PFSK-1 (cell line): ENCODE results near the gene ATG14.

Source experiments
- FOXP2 ChIP-seq: optimal IDR thresholded peaks from 2 replicates; pipeline ENCODE3; 2011; ENCODE audit warnings: borderline replicate concordance, control low read depth, inconsistent platforms; ENCODE audit not compliant: insufficient read depth; ENCODE audit errors: extremely low read length, extremely low read depth
- POLR2AphosphoS5 ChIP-seq: IDR thresholded peaks from 2 replicates; pipeline ENCODE4 v1.6.1; 2012; ENCODE audit warnings: low read depth, mild to moderate bottlenecking, control low read depth, low read length, moderate library complexity
- SIN3A ChIP-seq: IDR thresholded peaks from 2 replicates; pipeline ENCODE4 v1.6.1; 2012; ENCODE audit warnings: mild to moderate bottlenecking, low read length, moderate library complexity, borderline replicate concordance; ENCODE audit not compliant: insufficient read depth
- TAF1 ChIP-seq: IDR thresholded peaks from 2 replicates; pipeline ENCODE4 v1.6.1; 2012; ENCODE audit warnings: low read length, control low read depth, borderline replicate concordance; ENCODE audit not compliant: insufficient read depth
- TF ChIP-seq, protein P1 (sequence below), 2 experiments: IDR thresholded peaks; 2 replicates each; pipeline versions ENCODE4 v1.6.1 to v1.8.0; 2011 to 2012; ENCODE audit warnings: low read depth in 2 of 2, low read length in 2 of 2, control low read depth in 1 of 2, inconsistent platforms in 1 of 2, mild to moderate bottlenecking in 1 of 2, moderate library complexity in 1 of 2; ENCODE audit not compliant: insufficient read depth in 1 of 2

The ATG14 gene

DNA sequence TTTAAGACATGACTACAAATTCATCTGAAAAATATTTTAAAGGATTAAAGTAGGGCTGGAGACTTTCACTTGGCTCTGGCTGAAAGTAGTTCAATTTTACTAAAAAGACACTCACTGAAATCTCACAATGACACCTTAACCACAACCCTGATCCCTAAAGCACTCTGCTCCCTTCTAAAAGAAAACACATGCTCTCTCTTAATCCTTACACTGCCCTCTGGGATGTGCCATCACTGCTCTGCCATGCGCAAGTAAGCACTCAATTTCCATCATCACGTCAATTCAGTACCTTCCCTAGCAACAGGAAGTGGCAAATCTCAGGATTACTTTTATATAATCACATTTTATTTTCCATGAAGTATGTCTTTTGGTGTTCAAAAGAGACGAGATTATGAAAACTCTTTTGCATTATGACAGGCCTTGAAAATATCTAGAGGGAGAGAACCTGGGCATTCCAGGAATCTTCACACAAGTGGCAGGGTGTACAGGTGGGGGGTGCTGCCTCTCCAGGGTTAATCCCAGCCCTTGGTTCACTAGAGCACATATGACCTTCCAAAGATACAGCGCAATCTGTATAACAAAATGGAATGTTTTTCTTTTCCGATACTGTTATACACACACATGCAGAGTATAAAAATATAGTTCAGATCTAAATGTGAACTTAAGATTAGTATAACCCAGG is 7.3 kb downstream of the ATG14 start:
- TF ChIP-seq FOXP2 (no peak), SIN3A (no peak), POLR2AphosphoS5 (no peak), TAF1 (no peak)
- TF ChIP-seq, protein P1, sequence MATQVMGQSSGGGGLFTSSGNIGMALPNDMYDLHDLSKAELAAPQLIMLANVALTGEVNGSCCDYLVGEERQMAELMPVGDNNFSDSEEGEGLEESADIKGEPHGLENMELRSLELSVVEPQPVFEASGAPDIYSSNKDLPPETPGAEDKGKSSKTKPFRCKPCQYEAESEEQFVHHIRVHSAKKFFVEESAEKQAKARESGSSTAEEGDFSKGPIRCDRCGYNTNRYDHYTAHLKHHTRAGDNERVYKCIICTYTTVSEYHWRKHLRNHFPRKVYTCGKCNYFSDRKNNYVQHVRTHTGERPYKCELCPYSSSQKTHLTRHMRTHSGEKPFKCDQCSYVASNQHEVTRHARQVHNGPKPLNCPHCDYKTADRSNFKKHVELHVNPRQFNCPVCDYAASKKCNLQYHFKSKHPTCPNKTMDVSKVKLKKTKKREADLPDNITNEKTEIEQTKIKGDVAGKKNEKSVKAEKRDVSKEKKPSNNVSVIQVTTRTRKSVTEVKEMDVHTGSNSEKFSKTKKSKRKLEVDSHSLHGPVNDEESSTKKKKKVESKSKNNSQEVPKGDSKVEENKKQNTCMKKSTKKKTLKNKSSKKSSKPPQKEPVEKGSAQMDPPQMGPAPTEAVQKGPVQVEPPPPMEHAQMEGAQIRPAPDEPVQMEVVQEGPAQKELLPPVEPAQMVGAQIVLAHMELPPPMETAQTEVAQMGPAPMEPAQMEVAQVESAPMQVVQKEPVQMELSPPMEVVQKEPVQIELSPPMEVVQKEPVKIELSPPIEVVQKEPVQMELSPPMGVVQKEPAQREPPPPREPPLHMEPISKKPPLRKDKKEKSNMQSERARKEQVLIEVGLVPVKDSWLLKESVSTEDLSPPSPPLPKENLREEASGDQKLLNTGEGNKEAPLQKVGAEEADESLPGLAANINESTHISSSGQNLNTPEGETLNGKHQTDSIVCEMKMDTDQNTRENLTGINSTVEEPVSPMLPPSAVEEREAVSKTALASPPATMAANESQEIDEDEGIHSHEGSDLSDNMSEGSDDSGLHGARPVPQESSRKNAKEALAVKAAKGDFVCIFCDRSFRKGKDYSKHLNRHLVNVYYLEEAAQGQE (IDR thresholded peaks at IDR 0.05; ENCODE audit: insufficient read depth in 1 of 2, low read depth in 2 of 2, low read length in 2 of 2): no peak

DNA sequence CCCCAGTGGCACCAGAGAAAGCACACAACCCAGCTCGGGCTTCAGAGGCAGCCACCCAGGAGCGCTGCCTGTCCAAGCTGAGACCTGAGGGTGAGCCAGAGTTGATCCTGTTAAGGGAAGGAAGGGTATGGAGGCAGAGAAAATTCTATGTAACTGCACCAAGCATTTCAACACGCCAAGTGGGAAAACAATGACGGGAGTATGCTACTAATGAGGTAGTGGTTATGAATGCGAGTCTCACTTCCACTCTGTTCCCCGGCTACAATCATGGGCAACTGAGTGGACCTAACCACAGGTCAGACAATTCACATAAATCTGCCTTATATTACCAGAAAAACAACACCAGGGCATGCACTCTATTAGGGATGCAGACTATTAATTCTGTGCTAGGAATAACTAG is 9.9 kb downstream of the ATG14 start:
- TF ChIP-seq, protein P1 (IDR thresholded peaks at IDR 0.05; ENCODE audit: insufficient read depth in 1 of 2, low read depth in 2 of 2, low read length in 2 of 2): no peak
- TF ChIP-seq POLR2AphosphoS5: no peak
- TF ChIP-seq TAF1: no peak
- TF ChIP-seq SIN3A: no peak
- TF ChIP-seq FOXP2: no peak

DNA sequence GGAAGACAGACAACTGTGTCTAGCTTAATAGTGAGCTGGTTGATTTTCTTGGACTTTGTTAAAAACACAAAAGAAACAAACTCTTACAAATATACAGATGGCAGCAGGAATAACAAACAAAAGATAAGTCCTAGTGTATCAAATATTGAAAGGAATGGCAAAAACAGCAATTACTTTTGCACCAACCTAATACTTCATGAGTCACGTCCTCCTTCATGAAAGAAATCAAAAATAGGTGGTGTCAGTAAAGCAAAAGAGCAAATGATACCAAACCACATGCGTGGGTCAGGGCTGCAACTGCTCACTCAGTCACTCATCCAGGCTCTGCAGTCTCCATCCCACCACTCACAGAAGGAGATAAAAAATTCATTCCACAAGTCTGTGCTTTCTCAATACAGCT is 11.8 kb downstream of the ATG14 start:
- TF ChIP-seq TAF1 (no peak), FOXP2 (no peak), POLR2AphosphoS5 (no peak), SIN3A (no peak)
- TF ChIP-seq, protein P1 (IDR thresholded peaks at IDR 0.05; ENCODE audit: insufficient read depth in 1 of 2, low read depth in 2 of 2, low read length in 2 of 2): no peak

DNA sequence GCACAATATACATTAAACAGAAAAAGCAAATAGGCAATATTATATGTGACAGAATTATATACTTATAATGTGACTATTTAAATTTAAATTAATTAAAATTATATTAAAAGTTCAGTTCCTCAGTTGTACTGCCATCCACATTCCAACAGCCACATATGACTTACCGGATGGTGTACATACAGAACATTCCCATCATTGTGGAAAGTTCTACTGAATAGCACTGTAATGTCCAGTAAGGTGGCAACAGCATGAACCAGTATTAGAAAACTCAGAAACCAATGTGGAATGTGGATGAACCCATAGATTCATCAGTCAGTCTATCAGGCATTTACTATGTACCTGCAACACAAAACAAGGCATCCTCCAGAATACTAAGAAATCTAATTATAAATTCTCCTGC is 12.4 kb downstream of the ATG14 start:
- TF ChIP-seq SIN3A: no peak
- no peak for TF ChIP-seq FOXP2
- TF ChIP-seq, protein P1 (IDR thresholded peaks at IDR 0.05; ENCODE audit: insufficient read depth in 1 of 2, low read depth in 2 of 2, low read length in 2 of 2): no peak
- TF ChIP-seq POLR2AphosphoS5: no peak
- TF ChIP-seq TAF1: no peak

DNA sequence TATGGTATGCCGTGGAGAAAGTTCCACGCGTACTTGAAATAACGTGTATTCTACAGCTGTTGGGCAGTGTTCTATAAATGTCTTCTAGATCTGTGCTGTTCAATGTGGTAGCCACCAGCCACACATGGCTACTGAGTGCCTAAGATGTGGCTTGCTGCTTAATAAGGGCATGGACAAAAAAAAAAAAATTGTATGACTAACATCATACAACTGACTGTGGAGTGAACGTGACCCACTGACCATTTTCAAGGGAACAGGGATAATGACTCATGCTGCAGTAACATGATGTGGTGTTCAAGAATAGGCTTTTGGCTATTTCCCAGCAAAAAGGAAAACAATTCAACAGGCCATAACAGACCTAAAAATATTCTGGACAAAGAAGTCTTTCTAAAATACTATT is 13.0 kb downstream of the ATG14 start:
- TF ChIP-seq FOXP2 (no peak), TAF1 (no peak), POLR2AphosphoS5 (no peak), SIN3A (no peak)
- TF ChIP-seq, protein P1 (IDR thresholded peaks at IDR 0.05; ENCODE audit: insufficient read depth in 1 of 2, low read depth in 2 of 2, low read length in 2 of 2): no peak
